ENCODE measurements around the gene TECPR1. TPM values are rescaled to one million over a fixed set of nuclear protein-coding genes. Genes with fewer than 3 reads are reported as not detected.

The TECPR1 gene
- total RNA-seq, 1 experiment from 2014 or later, result 26.4 TPM

DNA sequence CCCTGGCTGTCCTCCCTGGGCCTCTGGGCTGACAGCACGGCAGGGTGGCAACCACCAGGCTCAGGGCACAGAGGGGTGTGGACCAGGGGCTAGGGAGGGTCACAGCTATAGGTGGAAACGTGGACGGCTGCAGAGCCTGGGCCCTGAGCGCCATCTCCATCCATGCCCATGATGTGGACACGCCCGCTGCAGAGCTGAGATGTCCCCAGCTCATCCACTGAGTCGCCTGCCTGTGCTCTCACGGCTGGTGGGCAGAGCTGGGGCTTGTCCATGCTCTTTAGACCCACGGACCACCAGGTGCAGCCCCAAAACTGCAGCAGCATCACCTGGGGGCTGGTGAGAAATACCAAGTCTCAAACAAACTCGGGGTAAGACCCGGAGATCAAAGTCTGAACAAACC is 16.1 kb downstream of the TECPR1 start:
- ChIA-PET POLR2A (no interaction called here), CTCF (no interaction called here)
- no peaks in the 10 kb centered on the region for H3K4me1 ChIP-seq
- no peak overlapping the region for H3K27ac Mint-ChIP-seq (ENCODE audit: unreplicated experiment)
- H3K36me3 ChIP-seq (ENCODE audit: control insufficient read depth, insufficient read depth, low read length), result no peaks in the 10 kb centered on the region
- TF ChIP-seq, protein P1, sequence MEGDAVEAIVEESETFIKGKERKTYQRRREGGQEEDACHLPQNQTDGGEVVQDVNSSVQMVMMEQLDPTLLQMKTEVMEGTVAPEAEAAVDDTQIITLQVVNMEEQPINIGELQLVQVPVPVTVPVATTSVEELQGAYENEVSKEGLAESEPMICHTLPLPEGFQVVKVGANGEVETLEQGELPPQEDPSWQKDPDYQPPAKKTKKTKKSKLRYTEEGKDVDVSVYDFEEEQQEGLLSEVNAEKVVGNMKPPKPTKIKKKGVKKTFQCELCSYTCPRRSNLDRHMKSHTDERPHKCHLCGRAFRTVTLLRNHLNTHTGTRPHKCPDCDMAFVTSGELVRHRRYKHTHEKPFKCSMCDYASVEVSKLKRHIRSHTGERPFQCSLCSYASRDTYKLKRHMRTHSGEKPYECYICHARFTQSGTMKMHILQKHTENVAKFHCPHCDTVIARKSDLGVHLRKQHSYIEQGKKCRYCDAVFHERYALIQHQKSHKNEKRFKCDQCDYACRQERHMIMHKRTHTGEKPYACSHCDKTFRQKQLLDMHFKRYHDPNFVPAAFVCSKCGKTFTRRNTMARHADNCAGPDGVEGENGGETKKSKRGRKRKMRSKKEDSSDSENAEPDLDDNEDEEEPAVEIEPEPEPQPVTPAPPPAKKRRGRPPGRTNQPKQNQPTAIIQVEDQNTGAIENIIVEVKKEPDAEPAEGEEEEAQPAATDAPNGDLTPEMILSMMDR (IDR thresholded peaks at IDR 0.05; ENCODE audit: insufficient read depth in 1 of 2, low read depth in 1 of 2, low read length in 1 of 2, severe bottlenecking in 1 of 2, unreplicated experiment in 1 of 2), result no peak
- no peak overlapping the region for H3K4me3 Mint-ChIP-seq (ENCODE audit: unreplicated experiment)
- no TSS peak for BruUV-seq (replicated peaks)
- no peak for DNase-seq
- no peak overlapping the region for H3K4me3 ChIP-seq (ENCODE audit: low read depth, low read length)
- H3K27me3 Mint-ChIP-seq (ENCODE audit: insufficient read depth, unreplicated experiment), result no peaks in the 10 kb centered on the region
- H3K27me3 ChIP-seq (replicated peaks; ENCODE audit: control insufficient read depth, insufficient read depth, low read length), result no peaks in the 10 kb centered on the region
- H3K9me3 Mint-ChIP-seq (ENCODE audit: unreplicated experiment), result no peaks in the 10 kb centered on the region
- no peaks in the 10 kb centered on the region for H3K9me3 ChIP-seq
- intact Hi-C loops (cut with micrococcal nuclease; ENCODE audit: unreplicated experiment), result no loop called here
- no peaks in the 10 kb centered on the region for H3K36me3 Mint-ChIP-seq (ENCODE audit: insufficient read depth, unreplicated experiment)
- H3K4me1 Mint-ChIP-seq (ENCODE audit: low read depth, unreplicated experiment), result no peaks in the 10 kb centered on the region

DNA sequence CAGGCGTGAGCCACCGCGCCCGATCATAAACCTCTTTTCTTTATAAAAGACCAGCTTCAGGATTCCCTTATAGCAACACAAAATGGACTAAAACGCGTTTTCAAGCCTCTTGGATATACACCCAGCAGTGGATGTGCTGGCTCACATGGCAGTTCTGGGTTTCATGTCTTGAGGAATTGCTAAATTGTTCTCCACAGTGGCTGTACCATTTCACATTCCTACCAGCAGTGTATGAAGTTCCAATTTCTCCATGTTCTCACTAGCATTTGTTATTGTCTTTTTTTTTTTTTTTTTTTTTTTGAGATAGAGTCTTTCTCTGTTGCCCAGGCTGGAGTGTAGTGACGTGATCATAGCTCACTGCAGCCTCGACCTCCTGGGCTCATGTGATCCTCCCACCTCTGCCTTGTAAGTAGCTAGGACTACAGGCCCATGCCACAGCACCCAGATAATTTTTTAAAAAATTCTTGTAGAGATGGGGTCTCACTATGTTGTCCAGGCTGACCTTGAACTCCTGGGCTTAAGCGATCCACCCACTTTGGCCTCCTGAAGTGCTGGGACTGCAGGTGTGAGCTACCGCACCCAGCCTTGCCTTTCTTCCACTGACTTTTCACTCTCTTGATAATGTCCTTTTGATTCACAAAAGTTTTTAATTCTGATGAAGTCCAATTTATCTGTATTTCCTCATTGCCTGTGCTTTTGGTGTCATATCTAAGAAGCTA is 17.4 kb downstream of the TECPR1 start:
- H3K9me3 ChIP-seq, result no peaks in the 10 kb centered on the region
- Mint-ChIP-seq H3K9me3 (ENCODE audit: unreplicated experiment) (no peaks in the 10 kb centered on the region), H3K4me1 (ENCODE audit: low read depth, unreplicated experiment) (no peaks in the 10 kb centered on the region), H3K27me3 (ENCODE audit: insufficient read depth, unreplicated experiment) (no peaks in the 10 kb centered on the region), H3K36me3 (ENCODE audit: insufficient read depth, unreplicated experiment) (peaks cover 8% of the 10 kb centered on the region), H3K27ac (ENCODE audit: unreplicated experiment) (no peak overlapping the region), H3K4me3 (ENCODE audit: unreplicated experiment) (no peak overlapping the region)
- intact Hi-C loops (cut with micrococcal nuclease; ENCODE audit: unreplicated experiment), result no loop called here
- H3K36me3 ChIP-seq (ENCODE audit: control insufficient read depth, insufficient read depth, low read length), result no peaks in the 10 kb centered on the region
- ChIA-PET POLR2A (interaction anchor here (0.6 kb wide), 1 partner anchor 138 kb away, joined by 18 read pairs; no protein-coding TSS in a partner anchor), CTCF (interaction anchor here (0.5 kb wide), 1 partner anchor 9 kb away, joined by 3 read pairs; no protein-coding TSS in a partner anchor)
- no TSS peak for BruUV-seq (replicated peaks)
- H3K4me3 ChIP-seq (ENCODE audit: low read depth, low read length), result no peak overlapping the region
- H3K4me1 ChIP-seq, result no peaks in the 10 kb centered on the region
- TF ChIP-seq, protein P1 (IDR thresholded peaks at IDR 0.05; ENCODE audit: insufficient read depth in 1 of 2, low read depth in 1 of 2, low read length in 1 of 2, severe bottlenecking in 1 of 2, unreplicated experiment in 1 of 2), result no peak
- H3K27me3 ChIP-seq (replicated peaks; ENCODE audit: control insufficient read depth, insufficient read depth, low read length), result no peaks in the 10 kb centered on the region
- no peak for DNase-seq

DNA sequence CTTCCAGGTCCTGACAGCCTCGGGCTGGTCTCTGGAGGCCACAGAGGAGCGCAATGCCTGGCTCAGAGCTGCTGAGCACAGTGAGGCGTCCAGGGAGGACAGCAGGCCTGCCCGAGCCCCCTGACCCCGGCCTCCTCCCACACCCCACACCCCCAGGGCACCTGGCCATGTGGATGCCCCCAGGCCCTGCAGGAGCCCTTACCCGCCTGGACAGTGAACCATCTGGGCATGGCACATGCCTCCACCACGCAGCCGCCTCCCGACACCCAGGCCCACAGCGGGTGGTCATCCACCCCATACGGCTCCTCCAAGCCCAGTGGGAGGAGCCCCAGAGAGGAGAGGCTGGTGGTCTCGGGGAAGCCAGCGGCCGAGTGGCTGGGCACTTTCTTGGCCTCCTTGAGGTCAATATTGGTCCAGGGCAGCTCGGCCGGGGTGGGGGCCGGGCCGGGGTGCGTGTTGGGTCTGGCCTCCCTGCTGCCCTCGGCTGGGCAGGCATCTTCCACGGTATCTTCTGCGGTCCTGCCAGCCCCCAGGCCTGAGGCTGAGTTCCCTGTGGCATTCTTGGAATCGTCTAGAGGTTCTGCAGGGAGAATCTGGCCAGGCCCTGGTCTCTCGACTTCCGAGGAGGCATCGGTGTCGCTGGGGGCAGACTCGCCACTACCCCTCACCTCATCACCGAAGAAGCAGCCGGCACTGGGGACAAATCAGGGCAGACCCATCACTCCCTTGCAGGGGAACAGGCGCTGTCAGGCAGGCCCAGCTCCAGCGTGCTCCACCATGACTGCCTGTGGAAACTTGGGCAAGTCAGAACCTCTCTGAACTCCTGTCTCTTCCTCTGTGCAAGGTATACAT is 18.6 kb downstream of the TECPR1 start:
- intact Hi-C loops (cut with micrococcal nuclease; ENCODE audit: unreplicated experiment), result no loop called here
- ChIA-PET POLR2A (no interaction called here), CTCF (no interaction called here)
- Mint-ChIP-seq H3K4me1 (ENCODE audit: low read depth, unreplicated experiment) (no peaks in the 10 kb centered on the region), H3K27me3 (ENCODE audit: insufficient read depth, unreplicated experiment) (no peaks in the 10 kb centered on the region), H3K27ac (ENCODE audit: unreplicated experiment) (no peak overlapping the region), H3K36me3 (ENCODE audit: insufficient read depth, unreplicated experiment) (peaks cover 8% of the 10 kb centered on the region), H3K4me3 (ENCODE audit: unreplicated experiment) (no peak overlapping the region), H3K9me3 (ENCODE audit: unreplicated experiment) (no peaks in the 10 kb centered on the region)
- Histone ChIP-seq H3K4me3 (ENCODE audit: low read depth, low read length) (no peak overlapping the region), H3K27me3 (replicated peaks; ENCODE audit: control insufficient read depth, insufficient read depth, low read length) (no peaks in the 10 kb centered on the region), H3K36me3 (ENCODE audit: control insufficient read depth, insufficient read depth, low read length) (no peaks in the 10 kb centered on the region), H3K4me1 (no peaks in the 10 kb centered on the region), H3K9me3 (no peaks in the 10 kb centered on the region)
- DNase-seq, result no peak
- TF ChIP-seq, protein P1 (IDR thresholded peaks at IDR 0.05; ENCODE audit: insufficient read depth in 1 of 2, low read depth in 1 of 2, low read length in 1 of 2, severe bottlenecking in 1 of 2, unreplicated experiment in 1 of 2), result no peak
- no TSS peak for BruUV-seq (replicated peaks)
